OCI-LY3 (cell line): ENCODE data around the gene TTC4.

Experiments
- CTCF ChIP-seq: fragments of 200-600, 300-600 bp; sonication (generic); IDR thresholded peaks from 2 replicates; pipeline ENCODE4 v1.5.1; 2014; ENCODE audit warnings: antibody characterized with exemption, low read length, low read depth
- EZH2phosphoT487 ChIP-seq: fragments of 200-600 bp; shearing (Covaris generic); IDR thresholded peaks from 2 replicates; pipeline ENCODE4 v1.6.1; 2018; ENCODE audit warnings: antibody characterized with exemption, mixed run types, low read depth

- TF ChIP-seq CTCF (no peak), EZH2phosphoT487 (no peak)
These were observed 51.9 kb downstream of the TTC4 start for GRCh38 chr1:54767526-54767925.
